CD4-positive, CD25-positive, alpha-beta regulatory T cell (primary cell): ENCODE measurements around the gene DGKG. TPM values are rescaled to one million over a fixed set of nuclear protein-coding genes. Genes with fewer than 3 reads are reported as not detected.

Experiments used
- ATAC-seq, 2 donors: fragments of 150-1000 bp; cut with Tn5 transposase; one replicate each; pipeline ENCODE4 v1.10.0; 2021; ENCODE audit warnings: low read depth in 2 of 2, moderate number of reproducible peaks in 2 of 2, moderate library complexity in 1 of 2
- DNase-seq, 3 donors: peaks; one replicate each; pipeline versions ENCODE4 v3.0.0 to v3.0.0-alpha.2; 2012 to 2022; ENCODE audit warnings: mixed read lengths in 1 of 3
- H3K27ac ChIP-seq: one replicate; pipeline ENCODE4 v1.7.0; 2013; ENCODE audit warnings: mild to moderate bottlenecking, low read length; ENCODE audit not compliant: insufficient read depth, poor library complexity, severe bottlenecking
- H3K27me3 ChIP-seq: one replicate; pipeline ENCODE4 v1.7.0; 2013; ENCODE audit warnings: low read length; ENCODE audit not compliant: control insufficient read depth, insufficient read depth
- H3K36me3 ChIP-seq: one replicate; pipeline ENCODE4 v1.7.0; 2013; ENCODE audit warnings: mild to moderate bottlenecking, low read length, moderate library complexity; ENCODE audit not compliant: control insufficient read depth, insufficient read depth
- H3K4me1 ChIP-seq: 2 replicates; pipeline ENCODE4 v1.7.0; 2013; ENCODE audit warnings: mild to moderate bottlenecking, low read length; ENCODE audit not compliant: insufficient read depth, control insufficient read depth, poor library complexity, severe bottlenecking
- H3K4me3 ChIP-seq: one replicate; pipeline ENCODE4 v1.7.0; 2013; ENCODE audit warnings: low read depth, mild to moderate bottlenecking, low read length, moderate library complexity
- H3K9me3 ChIP-seq, 2 experiments: 1 replicate in 1 of 2; 2 replicates in 1 of 2; pipeline ENCODE4 v1.7.0; 2013; ENCODE audit warnings: low read length in 2 of 2, mild to moderate bottlenecking in 1 of 2, moderate library complexity in 1 of 2; ENCODE audit not compliant: control insufficient read depth in 2 of 2
- H3K27ac Mint-ChIP-seq, 3 donors: one replicate each; pipeline ENCODE4 v1.8.0; 2020 to 2022; ENCODE audit warnings: mild to moderate bottlenecking in 3 of 3, mixed read lengths in 3 of 3, moderate library complexity in 2 of 3
- H3K27me3 Mint-ChIP-seq: one replicate; pipeline ENCODE4 v1.8.0; 2022; ENCODE audit warnings: mild to moderate bottlenecking, mixed read lengths
- H3K36me3 Mint-ChIP-seq: one replicate; pipeline ENCODE4 v1.8.0; 2020; ENCODE audit warnings: mixed read lengths
- H3K4me1 Mint-ChIP-seq, 4 donors: one replicate each; pipeline ENCODE4 v1.8.0; 2020 to 2022; ENCODE audit warnings: mixed read lengths in 4 of 4, mild to moderate bottlenecking in 1 of 4
- H3K4me3 Mint-ChIP-seq, 4 donors: one replicate each; pipeline ENCODE4 v1.8.0; 2020 to 2022; ENCODE audit warnings: mild to moderate bottlenecking in 4 of 4, mixed read lengths in 4 of 4, moderate library complexity in 3 of 4
- H3K9me3 Mint-ChIP-seq, 7 donors: one replicate each; pipeline ENCODE4 v1.8.0; 2020 to 2022; ENCODE audit warnings: mixed read lengths in 7 of 7, mild to moderate bottlenecking in 3 of 7, moderate library complexity in 2 of 7
- polyA plus RNA-seq, 4 donors: library from polyadenylated mRNA; unstranded; fragments of 300-500 nt; fragmentation: Illumina TruSeq; gene quantifications; one replicate each; pipeline ENCODE4 v1.2.3, GENCODE V29; 2021
- total RNA-seq: library from RNA; stranded (reverse); gene quantifications from one replicate; pipeline ENCODE4 v1.2.3, GENCODE V29; 2022

DGKG gene
- total and polyA plus RNA-seq, 5 donors from 2014 or later = 0.81 TPM; not detected in 4

DNA sequence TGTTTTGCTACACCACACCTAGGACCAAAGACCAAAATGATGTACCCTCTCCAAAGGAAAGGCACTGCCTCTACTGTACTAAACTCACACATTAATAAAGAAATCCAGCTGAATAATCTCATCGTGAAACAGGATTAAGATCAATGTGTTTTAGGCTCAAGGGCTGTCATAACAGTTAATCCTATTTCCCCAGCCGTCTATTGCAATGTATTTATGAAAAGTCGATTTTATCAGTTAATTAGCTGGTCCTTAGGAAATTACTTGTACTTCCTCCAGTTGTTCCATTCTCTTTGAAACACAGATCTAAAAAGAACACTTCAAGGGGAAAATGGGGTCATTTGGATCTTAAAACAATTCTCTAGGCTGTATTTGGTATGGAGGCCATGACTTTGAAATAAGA, 261.6 kb downstream of the DGKG start:
- no peak overlapping the region for H3K27ac ChIP-seq
- Mint-ChIP-seq H3K9me3 (peaks cover 0 to 1% (median 0%) of the 10 kb centered on the region in 7 donors), H3K36me3 (no peaks in the 10 kb centered on the region), H3K27me3 (peaks cover 81% of the 10 kb centered on the region), H3K27ac (no peak overlapping the region), H3K4me1 (peaks cover 0 to 3% (median 0%) of the 10 kb centered on the region in 4 donors), H3K4me3 (peak overlapping the region in 1 of 4 donors; percentile 7)
- peaks cover 45% of the 10 kb centered on the region for H3K27me3 ChIP-seq
- no peaks in the 10 kb centered on the region for H3K9me3 ChIP-seq
- peaks cover 2% of the 10 kb centered on the region for H3K4me1 ChIP-seq
- no peak for ATAC-seq
- DNase-seq = no peak
- no peak overlapping the region for H3K4me3 ChIP-seq
- no peaks in the 10 kb centered on the region for H3K36me3 ChIP-seq

DNA sequence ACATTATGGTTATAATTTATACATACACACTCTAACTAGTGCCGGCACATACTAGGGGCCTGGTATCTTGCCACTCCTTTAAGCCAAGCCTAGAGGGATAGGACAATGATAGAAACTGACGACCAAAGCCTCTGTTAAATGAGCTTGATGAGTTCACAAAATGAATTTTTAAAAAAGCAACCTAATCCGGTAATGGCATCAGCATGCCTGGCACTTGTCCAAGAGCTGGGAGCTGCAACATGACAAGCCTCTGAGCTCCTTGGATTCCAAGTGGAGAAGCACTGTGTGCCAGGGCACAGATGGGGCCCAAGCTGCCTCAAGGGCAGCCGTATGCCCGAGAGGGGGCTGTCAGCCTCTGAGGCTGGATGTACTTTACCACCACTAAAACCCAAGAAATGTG, 262.9 kb downstream of the DGKG start:
- Mint-ChIP-seq H3K4me1 (peaks cover 0 to 3% (median 0%) of the 10 kb centered on the region in 4 donors), H3K9me3 (peaks cover 0 to 1% (median 0%) of the 10 kb centered on the region in 7 donors), H3K4me3 (no peak overlapping the region), H3K27ac (no peak overlapping the region), H3K27me3 (peaks cover 82% of the 10 kb centered on the region), H3K36me3 (no peaks in the 10 kb centered on the region)
- no peak for ATAC-seq
- Histone ChIP-seq H3K27ac (no peak overlapping the region), H3K9me3 (no peaks in the 10 kb centered on the region), H3K36me3 (no peaks in the 10 kb centered on the region), H3K4me3 (no peak overlapping the region), H3K4me1 (peaks cover 2% of the 10 kb centered on the region), H3K27me3 (peaks cover 45% of the 10 kb centered on the region)
- DNase-seq = no peak

DNA sequence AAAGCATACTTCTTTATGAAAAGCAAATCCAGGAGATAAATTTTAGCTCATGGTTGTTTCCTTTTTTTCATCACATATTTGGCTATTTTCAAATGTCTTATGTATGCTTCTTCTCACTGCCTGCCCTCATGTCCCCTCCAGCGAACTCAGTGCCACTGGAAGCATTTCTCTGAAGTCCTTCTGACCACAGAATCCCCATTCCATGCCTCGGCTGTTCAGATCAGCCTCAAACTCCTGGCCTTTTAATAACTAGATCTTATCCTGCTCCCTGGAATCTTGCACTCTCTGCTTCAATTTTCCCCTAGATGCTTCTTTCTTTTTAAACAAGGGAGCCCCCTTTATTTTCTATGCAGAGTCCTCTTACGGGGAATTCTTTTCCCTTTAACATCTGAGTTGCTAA, 263.3 kb downstream of the DGKG start:
- no peak overlapping the region for H3K4me3 ChIP-seq
- H3K9me3 ChIP-seq = no peaks in the 10 kb centered on the region
- H3K27me3 ChIP-seq = peaks cover 47% of the 10 kb centered on the region
- H3K9me3 Mint-ChIP-seq = peaks cover 0 to 1% (median 0%) of the 10 kb centered on the region in 7 donors
- no peak for DNase-seq
- H3K4me1 ChIP-seq = peaks cover 2% of the 10 kb centered on the region
- H3K27ac Mint-ChIP-seq = no peak overlapping the region
- H3K4me1 Mint-ChIP-seq = peaks cover 0 to 3% (median 0%) of the 10 kb centered on the region in 4 donors
- H3K36me3 ChIP-seq = no peaks in the 10 kb centered on the region
- no peak overlapping the region for H3K27ac ChIP-seq
- H3K36me3 Mint-ChIP-seq = no peaks in the 10 kb centered on the region
- H3K4me3 Mint-ChIP-seq = no peak overlapping the region
- no peak for ATAC-seq
- peaks cover 78% of the 10 kb centered on the region for H3K27me3 Mint-ChIP-seq

DNA sequence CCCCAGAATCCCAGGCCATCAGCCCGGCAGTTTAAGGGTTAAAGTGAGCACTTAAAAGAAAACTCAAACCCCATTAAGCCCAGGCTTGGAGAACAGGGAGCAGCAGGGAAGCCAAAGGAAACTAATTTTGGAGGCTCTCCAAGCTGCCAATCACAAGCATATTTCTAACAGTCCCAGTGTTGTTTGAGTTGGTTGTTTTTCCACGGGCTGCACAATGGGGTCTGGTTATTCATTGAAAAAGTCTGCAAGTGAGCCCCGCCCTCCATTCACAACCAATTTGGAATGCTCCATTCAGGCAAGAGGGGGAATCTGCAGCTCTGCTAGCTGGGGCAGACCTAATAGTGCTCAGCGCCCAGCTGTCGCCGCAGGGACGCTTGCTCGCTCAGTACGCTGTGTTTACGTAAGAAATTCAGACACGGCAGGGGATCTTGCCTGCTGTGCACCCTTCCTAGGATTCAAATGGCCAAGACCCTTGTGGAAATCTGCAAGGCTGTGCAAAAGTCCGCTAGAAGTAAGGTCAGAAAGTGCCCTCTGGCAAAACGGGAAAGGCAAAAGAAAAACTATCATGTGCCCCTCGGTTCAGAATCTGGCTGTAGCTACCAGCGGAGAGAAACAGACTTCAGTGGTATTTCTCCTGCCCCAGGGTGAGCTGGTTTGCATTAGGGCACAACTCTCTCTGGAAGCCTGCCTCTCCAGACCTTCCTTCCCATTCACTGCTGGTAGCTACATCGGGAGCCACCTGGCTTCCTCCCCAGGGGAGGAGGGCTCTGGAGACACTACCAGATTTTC, 264.2 kb downstream of the DGKG start:
- H3K27ac Mint-ChIP-seq = no peak overlapping the region
- ATAC-seq (no peak), DNase-seq (no peak)
- no peak overlapping the region for H3K4me3 ChIP-seq
- peaks cover 0 to 3% (median 0%) of the 10 kb centered on the region in 4 donors for H3K4me1 Mint-ChIP-seq
- no peak overlapping the region for H3K27ac ChIP-seq
- peaks cover 73% of the 10 kb centered on the region for H3K27me3 Mint-ChIP-seq
- H3K4me1 ChIP-seq = peaks cover 2% of the 10 kb centered on the region
- H3K4me3 Mint-ChIP-seq = no peak overlapping the region
- no peaks in the 10 kb centered on the region for H3K36me3 ChIP-seq
- no peaks in the 10 kb centered on the region for H3K9me3 ChIP-seq
- H3K36me3 Mint-ChIP-seq = no peaks in the 10 kb centered on the region
- H3K9me3 Mint-ChIP-seq = peaks cover 0 to 1% (median 0%) of the 10 kb centered on the region in 7 donors
- peaks cover 44% of the 10 kb centered on the region for H3K27me3 ChIP-seq

DNA sequence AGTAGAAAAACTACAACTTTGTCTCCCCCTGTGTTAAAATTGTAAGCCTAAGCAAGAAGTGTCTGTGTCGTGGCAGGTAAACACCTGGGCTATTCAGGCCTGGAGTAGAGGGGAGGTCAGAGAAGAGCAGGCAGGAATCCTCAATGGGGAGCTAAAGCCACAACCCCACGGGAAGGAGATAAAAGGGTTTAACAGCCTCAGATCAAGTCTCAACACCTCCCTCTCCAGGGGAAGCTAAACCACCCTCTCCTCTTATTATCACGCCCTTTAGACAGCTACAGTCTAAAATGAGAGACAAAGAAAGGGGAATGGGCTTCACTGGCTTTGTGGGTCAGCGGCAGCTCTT, 264.7 kb downstream of the DGKG start:
- Mint-ChIP-seq H3K27ac (no peak overlapping the region), H3K4me1 (peaks cover 0 to 3% (median 0%) of the 10 kb centered on the region in 4 donors), H3K27me3 (peaks cover 73% of the 10 kb centered on the region), H3K4me3 (no peak overlapping the region), H3K36me3 (no peaks in the 10 kb centered on the region), H3K9me3 (peaks cover 0 to 1% (median 0%) of the 10 kb centered on the region in 7 donors)
- no peak overlapping the region for H3K27ac ChIP-seq
- H3K4me3 ChIP-seq = no peak overlapping the region
- peaks cover 2% of the 10 kb centered on the region for H3K4me1 ChIP-seq
- peaks cover 42% of the 10 kb centered on the region for H3K27me3 ChIP-seq
- no peak for ATAC-seq
- no peaks in the 10 kb centered on the region for H3K9me3 ChIP-seq
- H3K36me3 ChIP-seq = no peaks in the 10 kb centered on the region
- no peak for DNase-seq

Other genes with a start within 250 kb of the DGKG start
- gene CRYGS, start 182.1 kb upstream of the DGKG start, total RNA-seq = 2.1 TPM
- gene CRYGS, start 182.1 kb upstream of the DGKG start, polyA plus RNA-seq = under 1 TPM in 2 of 4 donors, not detected in 2; 0.36 to 0.53 TPM
- gene TBCCD1, start 205.1 kb upstream of the DGKG start, total RNA-seq = 19.8 TPM
- gene TBCCD1, start 205.1 kb upstream of the DGKG start, polyA plus RNA-seq = 10 to 100 TPM; 18.7 to 23.9 (median 22.5) TPM
- 91.9 TPM for gene DNAJB11, start 208.5 kb upstream of the DGKG start, total RNA-seq
- gene DNAJB11, start 208.5 kb upstream of the DGKG start, polyA plus RNA-seq = 10 to 100 TPM; 26.4 to 42.2 (median 34.6) TPM